Measurements from ENCODE around the gene SEM1. TPM values are rescaled to one million over a fixed set of nuclear protein-coding genes. Genes with fewer than 3 reads are reported as not detected.
"Not testable (repeated sequence)": the region's sequence is repeated elsewhere in the genome, so short reads cannot be mapped to it uniquely, and the experiment has no call there.

The SEM1 gene
- total RNA-seq, 1 donor from 2014 or later: 17.2 TPM

GRCh38 chr7:96727534-96728088 lies 18.0 kb upstream of the SEM1 start:
- H3K4me1 ChIP-seq: no peaks in the 10 kb centered on the region
- DNase-seq (ENCODE audit: extremely low spot score in 2 of 2): no peak
- no peak for TF ChIP-seq POLR2AphosphoS5 (IDR thresholded peaks at IDR 0.05; ENCODE audit: insufficient read depth in 1 of 2, low read depth in 1 of 2)
- no peak for TF ChIP-seq CTCF (IDR thresholded peaks at IDR 0.05)
- no peak for TF ChIP-seq POLR2A (IDR thresholded peaks at IDR 0.05)
- H3K27me3 ChIP-seq: no peaks in the 10 kb centered on the region
- no peak overlapping the region for H3K4me3 ChIP-seq
- no peaks in the 10 kb centered on the region for H3K9me3 ChIP-seq
- intact Hi-C loops (cut with DNase I): no loop called here
- no peak overlapping the region for H3K27ac ChIP-seq
- H3K36me3 ChIP-seq: no peaks in the 10 kb centered on the region

- no peaks in the 10 kb centered on the region for H3K9me3 ChIP-seq
- no peaks in the 10 kb centered on the region for H3K4me1 ChIP-seq
- no peak overlapping the region for H3K4me3 ChIP-seq
- no peaks in the 10 kb centered on the region for H3K27me3 ChIP-seq
- DNase-seq (ENCODE audit: extremely low spot score in 2 of 2): no peak
- TF ChIP-seq POLR2A (IDR thresholded peaks at IDR 0.05): no peak
- peak in 1 of 2 donors; percentile 41 for TF ChIP-seq POLR2AphosphoS5 (IDR thresholded peaks at IDR 0.05; ENCODE audit: insufficient read depth in 1 of 2, low read depth in 1 of 2)
- intact Hi-C loops (cut with DNase I): no loop called here
- H3K36me3 ChIP-seq: no peaks in the 10 kb centered on the region
- H3K27ac ChIP-seq: no peak overlapping the region
Observed at GRCh38 chr7:96723622-96724021, 14.0 kb upstream of the SEM1 start.

- not testable (repeated sequence) for H3K4me1 ChIP-seq
Observed at GRCh38 chr7:96722928-96723327, 13.3 kb upstream of the SEM1 start.

GRCh38 chr7:96720843-96721242 lies 11.2 kb upstream of the SEM1 start:
- no peak overlapping the region for H3K27ac ChIP-seq
- no peaks in the 10 kb centered on the region for H3K36me3 ChIP-seq
- no peaks in the 10 kb centered on the region for H3K4me1 ChIP-seq
- no peaks in the 10 kb centered on the region for H3K27me3 ChIP-seq
- no peak for DNase-seq (ENCODE audit: extremely low spot score in 2 of 2)
- no peak overlapping the region for H3K4me3 ChIP-seq
- TF ChIP-seq CTCF (IDR thresholded peaks at IDR 0.05): no peak
- peak in 1 of 2 donors; percentile 32 for TF ChIP-seq POLR2AphosphoS5 (IDR thresholded peaks at IDR 0.05; ENCODE audit: insufficient read depth in 1 of 2, low read depth in 1 of 2)
- TF ChIP-seq POLR2A (IDR thresholded peaks at IDR 0.05): no peak
- intact Hi-C loops (cut with DNase I): no loop called here
- no peaks in the 10 kb centered on the region for H3K9me3 ChIP-seq

More at GRCh38 chr7:96722928-96723327, 13.3 kb upstream of the SEM1 start:
- DNase-seq (ENCODE audit: extremely low spot score in 2 of 2); H3K27ac ChIP-seq; H3K36me3 ChIP-seq; H3K27me3 ChIP-seq; H3K9me3 ChIP-seq; intact Hi-C loops (cut with DNase I); H3K4me3 ChIP-seq: not testable (repeated sequence)

- no peak for DNase-seq (ENCODE audit: extremely low spot score in 2 of 2)
- intact Hi-C loops (cut with DNase I): no loop called here
- Histone ChIP-seq H3K9me3 (no peaks in the 10 kb centered on the region), H3K36me3 (no peaks in the 10 kb centered on the region), H3K27me3 (no peaks in the 10 kb centered on the region), H3K4me3 (no peak overlapping the region), H3K4me1 (no peaks in the 10 kb centered on the region), H3K27ac (no peak overlapping the region)
- TF ChIP-seq POLR2A (IDR thresholded peaks at IDR 0.05) (no peak), POLR2AphosphoS5 (IDR thresholded peaks at IDR 0.05; ENCODE audit: insufficient read depth in 1 of 2, low read depth in 1 of 2) (no peak), CTCF (IDR thresholded peaks at IDR 0.05) (no peak)
Observed at GRCh38 chr7:96719164-96719563, 9.5 kb upstream of the SEM1 start.

- no peak for DNase-seq (ENCODE audit: extremely low spot score in 2 of 2)
- no peaks in the 10 kb centered on the region for H3K36me3 ChIP-seq
- H3K4me3 ChIP-seq: no peak overlapping the region
- intact Hi-C loops (cut with DNase I): no loop called here
- TF ChIP-seq POLR2AphosphoS5 (IDR thresholded peaks at IDR 0.05; ENCODE audit: insufficient read depth in 1 of 2, low read depth in 1 of 2) (no peak), CTCF (IDR thresholded peaks at IDR 0.05) (no peak), POLR2A (IDR thresholded peaks at IDR 0.05) (no peak)
- no peaks in the 10 kb centered on the region for H3K9me3 ChIP-seq
- no peak overlapping the region for H3K27ac ChIP-seq
- H3K4me1 ChIP-seq: no peaks in the 10 kb centered on the region
- H3K27me3 ChIP-seq: no peaks in the 10 kb centered on the region
Observed at GRCh38 chr7:96718107-96719003, 8.7 kb upstream of the SEM1 start.
